NK-92 (cell line): Measurements from ENCODE around the gene TGFBR3L.
A peak's percentile ranks its signal among the peaks of the same experiment; 100 is the strongest.
"Not testable (repeated sequence)": the region's sequence is repeated elsewhere in the genome, so short reads cannot be mapped to it uniquely, and the experiment has no call there.

Source experiments
- DNase-seq: peaks from one replicate; lab custom pipeline; 2025; ENCODE audit not compliant: unreplicated experiment; lab: John Stamatoyannopoulos, UW

TGFBR3L gene

DNA sequence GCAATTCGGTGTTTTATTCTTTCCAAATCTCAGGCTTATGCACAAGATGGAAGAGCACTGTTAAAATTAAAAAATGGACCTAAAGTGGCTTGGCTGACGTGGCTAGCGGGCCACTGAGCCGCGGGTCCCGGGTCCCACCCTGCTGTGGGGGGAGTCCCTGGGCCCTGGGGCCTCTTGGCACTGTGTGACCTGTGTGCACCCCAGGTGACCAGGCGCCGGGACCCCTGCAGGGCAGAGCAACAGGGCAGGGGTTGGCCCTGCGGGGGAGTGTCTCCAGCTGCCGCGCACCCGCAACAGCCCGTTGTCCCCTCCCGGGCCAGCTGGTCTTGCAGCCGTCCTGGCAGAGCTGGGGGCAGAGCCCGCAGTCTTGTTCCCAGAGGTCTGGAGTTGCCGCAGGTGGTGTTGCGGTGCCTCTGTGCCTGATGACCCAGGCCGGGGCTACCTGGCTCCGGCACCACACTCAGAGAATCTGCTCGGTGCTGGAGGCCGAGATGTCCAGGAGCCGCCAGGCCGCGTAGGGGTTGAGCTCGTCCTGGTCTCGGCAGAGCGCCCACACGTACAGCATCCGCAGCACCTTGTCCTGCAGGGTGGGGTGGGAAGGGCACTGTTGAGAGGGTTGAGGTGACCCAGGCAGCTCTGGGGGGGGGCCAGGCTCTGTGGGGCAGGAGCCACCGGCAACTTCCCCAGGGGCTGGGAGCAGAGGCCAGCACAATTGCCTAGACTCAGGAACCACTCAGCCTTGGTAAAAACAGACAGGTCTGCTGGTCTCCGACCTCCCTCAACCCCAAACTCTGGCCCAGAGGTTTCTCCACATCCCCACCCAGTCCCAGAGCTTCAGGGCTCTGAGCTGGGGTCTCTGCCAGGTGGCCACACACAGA, 12.3 kb downstream of the TGFBR3L start:
- DNase-seq: no peak

DNA sequence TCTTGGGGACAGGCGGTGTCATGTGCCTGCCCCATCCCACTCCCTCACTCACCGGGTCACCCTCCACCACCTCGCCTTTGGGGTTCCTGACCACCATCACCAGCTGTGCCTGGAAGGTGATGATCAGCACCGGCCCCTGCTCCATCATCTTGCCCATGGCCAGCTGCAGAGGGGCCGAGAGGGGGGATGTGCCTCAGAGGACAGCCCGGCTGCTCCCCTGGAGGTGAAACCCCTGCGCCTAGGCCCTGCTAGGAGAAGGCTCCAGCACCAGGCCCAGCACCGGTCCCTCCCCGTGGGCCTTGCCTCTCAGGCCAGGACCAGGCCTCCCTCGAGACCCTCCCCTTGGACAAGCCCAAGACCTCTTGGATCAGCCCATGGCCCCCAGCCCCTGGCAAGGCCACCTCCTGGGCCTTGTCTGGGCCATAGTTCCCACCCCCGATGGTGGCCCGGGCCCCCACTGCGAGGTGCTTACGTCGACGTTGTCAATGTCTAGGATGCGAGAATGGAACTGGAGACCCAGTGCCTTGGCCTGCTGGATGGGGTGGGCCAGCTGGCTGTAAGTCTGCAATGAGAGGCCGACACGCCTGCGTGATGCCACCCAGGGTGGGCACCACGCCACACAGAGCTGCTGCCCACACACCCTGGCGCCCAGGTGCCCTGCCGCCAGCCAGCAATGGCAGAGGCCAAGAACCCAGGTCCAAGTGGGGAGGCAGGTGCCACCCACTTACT, 13.1 kb downstream of the TGFBR3L start:
- DNase-seq: no peak

DNA sequence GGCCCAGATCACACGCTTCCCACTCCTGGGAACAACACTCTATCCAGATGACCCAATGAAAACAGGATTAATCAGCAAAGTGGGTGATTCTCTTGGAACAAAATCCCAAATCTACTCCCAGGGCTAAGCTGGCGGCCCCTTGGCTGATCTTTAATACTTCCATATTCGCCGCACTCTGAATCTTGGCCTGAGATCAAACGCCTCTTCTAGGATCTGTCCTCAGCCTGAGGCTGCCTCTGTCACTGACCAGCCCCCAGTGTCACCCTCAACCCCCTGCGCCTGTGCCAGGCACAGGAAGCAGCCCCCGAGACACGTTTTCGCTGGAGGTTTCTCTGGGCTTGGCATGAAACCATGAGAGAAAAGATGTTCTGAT, 13.7 kb downstream of the TGFBR3L start:
- no peak for DNase-seq

DNA sequence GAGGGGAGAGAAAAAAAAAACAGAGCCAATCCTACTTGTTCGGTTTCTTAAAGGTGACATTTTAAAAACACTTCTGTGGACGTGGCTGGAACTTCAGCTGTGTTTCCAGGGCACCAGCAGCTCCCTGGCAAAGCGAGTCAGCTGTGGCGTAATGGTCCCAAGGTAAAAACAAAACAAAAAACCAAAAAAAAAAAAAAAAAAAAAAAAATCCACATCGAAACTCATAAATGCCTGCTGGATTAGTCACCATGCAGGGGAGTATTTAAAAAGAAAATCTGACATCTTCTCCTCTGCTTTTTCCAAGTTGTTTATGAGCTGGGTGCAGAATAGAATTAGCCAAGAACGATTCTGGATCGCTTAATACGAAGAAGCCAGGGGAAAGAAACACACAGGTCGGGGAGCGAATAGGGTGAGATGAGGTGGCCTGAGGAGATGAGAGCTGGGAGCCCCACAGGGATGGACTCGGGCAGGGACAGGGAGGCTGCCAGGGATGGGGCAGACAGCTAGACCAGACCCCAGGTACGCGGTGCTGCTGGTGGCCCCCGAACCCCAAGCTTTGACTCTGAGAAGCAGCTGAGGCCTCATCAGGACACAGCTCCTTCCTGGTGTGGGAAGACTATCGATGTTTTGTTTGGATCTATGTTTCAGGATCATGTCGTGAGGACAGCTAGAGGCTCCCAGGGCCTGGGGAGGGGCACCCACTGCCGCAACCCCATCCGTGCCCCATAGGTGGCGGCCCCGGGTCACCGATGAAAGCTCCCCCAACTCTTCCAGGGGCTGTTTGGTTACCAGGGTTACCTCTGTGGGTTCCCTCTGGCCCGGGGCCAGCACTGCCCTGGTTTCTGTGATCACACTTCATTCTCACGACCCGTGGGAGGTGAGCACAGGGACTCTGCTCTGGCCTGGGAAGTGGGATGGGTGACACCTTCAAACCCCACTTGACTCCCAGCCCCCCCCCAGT, 14.4 kb downstream of the TGFBR3L start:
- DNase-seq: no peak

DNA sequence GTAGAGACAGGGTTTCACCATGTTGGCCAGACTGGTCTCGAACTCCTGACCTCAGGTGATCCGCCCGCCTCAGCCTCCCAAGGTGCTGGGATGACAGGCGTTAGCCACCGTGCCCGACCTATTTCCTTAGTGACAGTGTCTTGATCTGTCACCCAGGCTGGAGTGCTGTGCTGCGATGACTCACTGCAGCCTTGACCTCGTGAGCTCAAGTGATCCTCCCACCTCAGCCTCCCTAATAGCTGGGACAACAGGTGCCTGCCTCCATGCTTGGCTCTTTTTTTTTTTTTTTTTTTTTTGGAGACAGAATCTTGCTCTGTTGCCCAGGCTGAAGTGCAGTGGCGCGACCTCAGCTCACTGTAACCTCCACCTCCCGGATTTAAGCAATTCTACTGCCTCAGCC, 15.4 kb downstream of the TGFBR3L start:
- not testable (repeated sequence) for DNase-seq

DNA sequence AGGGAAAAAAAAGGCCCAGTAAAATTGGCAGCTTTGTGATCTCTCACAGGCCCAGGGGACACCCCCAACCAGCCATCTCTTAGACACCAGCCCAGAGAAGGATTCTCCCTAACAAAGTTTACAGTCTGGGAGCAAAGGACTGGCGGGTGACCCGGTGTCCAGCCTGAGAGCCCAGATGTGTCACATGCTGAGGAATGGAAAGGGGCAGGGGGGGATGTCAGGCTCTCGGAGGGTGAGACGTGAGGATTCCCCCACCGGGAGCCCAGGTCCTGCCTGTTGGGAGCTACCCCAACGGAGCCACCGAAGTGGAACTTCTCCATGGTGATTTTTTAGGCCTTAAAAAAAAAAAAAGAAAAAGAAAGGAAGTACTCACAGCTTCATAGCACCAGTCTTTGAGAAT, 16.1 kb downstream of the TGFBR3L start:
- no peak for DNase-seq

DNA sequence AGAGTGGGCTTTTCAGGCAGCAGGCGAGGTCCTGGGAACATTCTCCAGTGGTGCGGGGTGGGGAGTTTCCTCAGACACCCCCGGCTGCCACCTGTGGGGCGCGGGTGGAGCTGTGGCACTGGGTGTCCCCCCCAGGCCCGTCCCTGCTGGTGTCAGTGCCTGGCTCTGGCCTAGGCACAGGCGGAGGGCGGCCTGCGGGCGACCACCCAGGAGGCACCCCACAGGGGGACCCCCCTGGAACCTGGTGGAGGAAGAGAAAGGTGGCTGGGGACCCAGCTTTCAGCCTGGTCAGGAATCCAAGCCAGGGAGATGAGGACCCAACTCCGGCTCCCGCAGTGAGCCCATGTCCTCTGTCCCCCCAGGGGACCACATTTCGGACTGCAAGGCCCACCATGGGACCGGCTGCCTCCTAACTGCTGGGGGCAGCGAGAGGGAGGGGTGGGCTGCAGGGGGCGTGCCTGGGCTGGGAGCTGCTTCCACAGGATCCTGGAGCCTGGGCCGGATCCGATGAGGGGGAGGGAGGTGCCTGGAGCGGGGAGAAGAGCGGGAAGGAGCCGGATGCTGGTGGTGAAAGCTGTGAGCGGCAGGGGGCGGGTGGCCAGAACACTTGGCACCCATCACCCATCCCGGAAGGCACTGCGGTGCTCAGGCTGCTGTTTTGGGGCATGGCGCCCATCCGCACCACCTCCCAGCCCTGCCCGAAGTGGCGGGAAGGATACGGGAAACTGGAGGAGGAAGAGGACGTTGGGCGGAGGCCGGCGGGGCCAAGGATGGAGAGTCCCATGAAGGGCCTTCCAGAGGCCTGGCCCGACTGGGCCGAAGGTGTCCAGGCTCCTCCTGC, 16.8 kb downstream of the TGFBR3L start:
- DNase-seq: no peak

DNA sequence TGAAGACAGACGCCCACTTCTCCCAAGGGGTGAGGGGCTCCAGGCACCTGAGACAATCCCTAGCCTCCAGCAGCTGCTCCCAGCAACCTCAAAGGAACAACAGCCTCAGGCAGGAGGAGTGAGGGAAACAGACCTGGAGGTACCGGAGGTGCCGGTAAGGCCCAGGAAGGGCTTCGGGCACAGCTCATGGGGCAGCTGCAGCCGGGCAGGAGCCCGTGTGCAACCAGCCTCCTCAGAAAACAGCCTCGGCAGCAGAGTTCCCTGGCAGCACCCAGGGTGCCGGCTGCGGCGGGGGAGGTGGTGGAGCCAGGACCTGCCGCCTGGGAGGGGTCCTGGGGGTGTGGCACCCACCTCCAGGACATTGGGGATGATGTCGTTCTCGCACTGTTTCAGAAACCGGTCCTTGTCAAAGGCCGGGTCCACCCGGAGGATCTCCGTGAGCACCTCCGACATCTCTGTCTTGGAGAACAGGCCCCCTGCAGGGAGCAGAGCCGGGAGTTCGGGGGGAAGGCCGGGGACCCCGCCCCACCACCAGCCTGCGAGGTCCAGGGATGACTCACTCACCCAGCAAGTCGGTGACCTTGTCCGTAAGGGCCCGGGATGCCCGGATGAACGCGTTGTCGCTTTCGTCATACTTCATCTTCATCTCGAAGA, 17.8 kb downstream of the TGFBR3L start:
- DNase-seq: no peak

DNA sequence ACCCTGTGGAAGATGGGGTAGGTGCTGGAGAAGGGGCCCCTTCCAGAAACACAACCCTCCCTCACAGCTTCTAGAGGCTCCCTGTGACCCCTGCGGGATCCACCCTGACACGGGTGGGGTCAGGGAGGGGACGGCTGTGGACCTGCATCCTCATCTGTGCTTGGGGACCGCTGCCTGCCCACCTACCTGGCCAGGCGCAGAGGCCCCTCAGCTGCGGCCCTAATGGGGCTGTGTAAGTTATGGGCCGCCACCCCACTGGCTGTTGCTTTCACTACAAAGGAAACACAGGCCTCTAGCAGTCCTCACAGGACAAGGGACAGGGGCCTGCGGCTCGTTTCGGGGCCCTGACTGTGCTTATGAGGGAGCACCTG, 18.3 kb downstream of the TGFBR3L start:
- no peak for DNase-seq

DNA sequence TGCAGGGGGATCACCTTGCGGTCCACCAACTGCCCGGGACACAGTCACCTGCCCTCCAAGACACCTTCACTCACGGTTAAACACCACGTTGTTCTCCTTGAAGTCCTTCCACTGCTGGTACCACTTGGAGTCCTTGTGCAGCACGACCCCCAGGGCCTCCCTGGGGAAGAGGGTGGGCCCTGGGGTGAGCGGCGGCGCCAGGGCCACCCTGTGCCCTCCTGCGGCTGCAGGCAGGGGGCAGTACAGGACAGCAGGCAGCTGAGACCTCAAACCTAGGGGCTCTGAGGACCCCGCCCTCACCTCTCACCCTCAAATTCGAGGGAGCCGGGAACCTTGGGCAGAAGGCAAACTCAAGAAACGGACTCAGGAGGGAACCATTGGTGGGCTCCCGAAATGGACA, 18.8 kb downstream of the TGFBR3L start:
- no peak for DNase-seq

DNA sequence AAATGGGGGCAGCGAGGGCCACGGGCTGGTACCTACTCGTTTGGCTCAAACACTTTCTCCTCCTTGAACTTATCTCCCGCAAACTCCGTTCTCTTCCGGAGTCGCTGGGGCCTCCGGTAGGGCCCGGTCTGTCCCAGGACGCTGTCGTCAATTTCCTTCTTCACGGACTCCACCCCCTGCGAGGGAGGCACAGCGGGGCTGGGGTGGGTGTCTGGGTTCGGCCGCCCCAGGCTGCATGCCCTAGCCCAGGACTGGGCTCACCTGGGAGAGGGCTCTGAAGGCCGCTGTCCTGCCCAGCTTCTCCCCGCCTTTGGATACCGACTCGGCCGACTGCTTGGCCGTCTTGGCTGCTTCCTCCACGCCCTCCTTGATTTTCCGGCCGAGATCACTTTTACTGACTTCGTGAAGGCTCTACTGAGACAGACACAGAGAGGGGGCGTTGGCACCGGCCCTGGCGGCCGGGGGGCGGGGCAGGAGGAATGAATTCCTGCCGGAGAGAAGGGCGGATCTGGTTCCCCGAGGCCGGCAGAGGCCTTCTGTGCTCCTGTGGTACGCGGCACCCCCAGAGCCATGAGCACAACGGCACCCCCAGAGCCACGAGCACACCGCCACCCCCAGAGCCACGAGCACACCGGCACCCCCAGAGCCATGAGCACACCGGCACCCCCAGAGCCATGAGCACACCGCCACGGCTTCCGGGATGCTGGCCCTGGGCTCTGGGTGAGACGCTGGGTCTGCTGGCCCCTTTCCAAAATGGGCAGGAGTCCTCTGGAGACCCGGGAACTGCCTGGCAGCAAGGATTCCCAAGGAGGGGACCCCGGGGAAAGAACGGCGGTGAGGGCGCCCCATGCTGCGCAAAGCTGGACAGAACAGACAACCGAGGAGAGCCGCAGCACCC, 19.4 kb downstream of the TGFBR3L start:
- no peak for DNase-seq

DNA sequence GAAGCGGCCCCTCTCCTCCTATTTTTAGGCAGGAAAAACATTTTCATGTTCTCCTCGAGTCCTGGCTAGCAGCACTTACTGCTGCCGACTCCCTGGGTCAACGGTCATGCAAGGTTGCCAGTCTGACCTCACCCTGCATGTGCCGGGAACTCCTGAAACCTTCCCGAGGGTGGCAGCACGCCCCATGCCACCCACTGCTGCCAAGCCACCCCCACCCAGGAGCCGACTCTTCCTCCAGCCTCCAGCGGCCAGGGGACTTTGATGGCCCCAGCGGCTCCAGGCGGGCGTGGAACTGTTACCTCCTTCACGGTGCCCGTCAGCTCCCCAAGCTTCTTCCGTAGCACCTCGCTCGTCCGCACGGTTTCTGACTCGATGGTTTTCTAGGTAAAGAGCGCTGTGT, 20.1 kb downstream of the TGFBR3L start:
- no peak for DNase-seq

DNA sequence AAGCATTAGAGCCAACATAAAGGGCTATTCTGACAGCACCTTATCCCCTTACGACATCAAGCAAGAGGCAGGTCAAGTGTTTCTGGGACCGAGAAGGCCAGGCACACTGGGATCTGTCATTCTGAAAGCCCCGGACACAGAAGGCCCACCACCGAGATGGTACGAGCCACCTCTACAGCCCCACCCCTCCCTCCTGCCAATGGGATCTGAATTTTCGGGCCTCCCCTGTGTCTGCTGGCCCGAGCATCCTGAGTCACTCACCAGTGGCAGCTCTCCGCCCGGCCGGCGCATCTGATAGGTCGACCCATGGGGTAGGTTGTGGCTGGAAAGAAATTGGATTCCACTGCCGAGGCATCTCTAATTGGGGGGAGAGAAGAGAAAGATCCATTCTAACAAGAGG, 26.2 kb downstream of the TGFBR3L start:
- no peak for DNase-seq

DNA sequence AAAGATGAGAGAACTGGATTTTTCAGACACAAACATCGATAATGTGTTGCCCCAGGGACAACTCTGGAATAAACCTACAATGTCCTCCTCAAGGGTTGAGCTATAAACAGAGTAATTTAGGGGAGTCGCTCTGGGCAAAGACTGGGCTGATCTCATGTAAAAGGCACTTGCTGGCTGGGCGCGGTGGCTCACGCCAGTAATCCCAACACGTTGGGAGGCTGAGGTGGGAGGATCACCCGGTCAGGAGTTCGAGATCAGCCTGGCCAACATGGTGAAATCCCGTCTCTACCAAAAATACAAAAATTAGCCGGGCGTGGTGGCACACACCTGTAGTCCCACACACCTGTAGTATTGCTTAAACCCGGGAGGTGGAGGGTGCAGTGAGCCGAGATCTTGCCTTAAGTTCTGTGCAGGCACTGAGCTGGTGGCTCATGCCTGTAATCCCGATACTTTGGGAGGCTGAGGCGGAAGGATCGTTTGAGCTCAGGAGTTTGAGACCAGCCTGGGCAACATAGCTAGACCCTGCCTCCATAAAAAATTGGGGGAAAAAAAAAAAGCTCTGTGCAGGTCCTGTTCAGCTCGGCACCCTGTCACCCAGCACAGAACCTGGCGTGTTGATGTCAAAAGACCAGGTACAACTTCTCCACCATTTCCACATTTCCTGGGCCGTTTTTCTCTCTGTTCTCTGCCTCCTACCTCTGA, 27.4 kb downstream of the TGFBR3L start:
- DNase-seq: no peak

DNA sequence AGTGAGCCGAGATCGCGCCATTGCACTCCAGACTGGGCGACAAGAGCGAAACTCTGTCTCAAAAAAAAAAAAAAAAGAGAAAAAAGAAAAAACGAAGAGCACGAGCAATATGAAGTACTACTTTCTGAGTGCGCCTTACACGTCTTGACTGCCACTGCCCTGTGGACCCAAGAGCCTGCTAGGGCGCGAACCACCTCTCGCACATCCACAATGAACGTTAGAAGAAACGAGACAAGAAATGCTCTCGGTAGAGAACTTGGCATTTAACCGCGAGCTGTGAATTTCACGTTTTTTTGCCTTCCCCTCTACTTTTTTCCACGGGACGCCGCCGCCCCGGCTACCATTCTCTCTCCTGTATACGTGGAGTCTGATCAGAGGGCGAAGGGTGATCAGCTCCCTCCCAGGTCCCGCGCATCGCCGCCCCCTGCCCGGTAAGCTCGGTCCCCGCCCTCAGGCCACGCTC, 28.4 kb downstream of the TGFBR3L start:
- no peak for DNase-seq

DNA sequence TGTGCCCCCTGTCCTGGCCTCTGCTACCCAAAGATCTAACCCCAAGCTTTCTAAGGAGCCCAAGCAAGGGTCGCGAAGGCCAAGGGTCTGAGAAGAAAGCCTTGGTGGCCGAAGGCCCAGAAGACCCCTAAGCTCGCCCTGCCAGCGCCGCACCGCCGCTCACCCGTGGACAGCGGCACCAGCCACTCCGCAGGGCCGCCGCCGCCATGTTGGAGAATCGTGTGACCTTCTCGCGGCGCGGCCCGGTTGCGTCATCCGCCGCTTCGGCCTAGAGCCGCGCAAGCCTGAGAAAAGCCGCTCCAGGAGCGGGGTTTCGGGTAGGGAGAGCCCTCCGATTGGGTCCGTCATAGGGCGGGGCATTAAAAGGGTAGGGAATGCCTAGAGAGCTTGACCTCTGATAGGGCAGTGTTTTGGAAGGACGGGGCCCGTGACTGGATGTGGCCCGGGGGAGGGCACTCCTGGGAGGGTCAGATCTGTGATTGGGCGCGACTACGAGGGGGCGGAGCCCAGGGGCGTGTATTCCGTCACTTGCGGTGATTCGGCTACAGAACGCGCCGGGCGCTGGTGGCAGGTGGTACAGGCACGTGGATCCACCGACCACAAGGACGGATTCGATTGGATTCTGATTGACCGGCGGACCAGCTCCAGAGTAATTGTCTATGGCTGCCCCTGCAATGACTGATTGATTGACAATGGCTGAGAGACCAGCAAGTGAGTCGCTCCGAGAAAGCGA, 29.0 kb downstream of the TGFBR3L start, which contains the start of gene TIMM44:
TSS of gene TIMM44 (minus strand) at position 223 of the 733 bp plus-strand sequence. CDS start at position 208, 15 bp downstream.
- DNase-seq: peak; percentile 87

DNA sequence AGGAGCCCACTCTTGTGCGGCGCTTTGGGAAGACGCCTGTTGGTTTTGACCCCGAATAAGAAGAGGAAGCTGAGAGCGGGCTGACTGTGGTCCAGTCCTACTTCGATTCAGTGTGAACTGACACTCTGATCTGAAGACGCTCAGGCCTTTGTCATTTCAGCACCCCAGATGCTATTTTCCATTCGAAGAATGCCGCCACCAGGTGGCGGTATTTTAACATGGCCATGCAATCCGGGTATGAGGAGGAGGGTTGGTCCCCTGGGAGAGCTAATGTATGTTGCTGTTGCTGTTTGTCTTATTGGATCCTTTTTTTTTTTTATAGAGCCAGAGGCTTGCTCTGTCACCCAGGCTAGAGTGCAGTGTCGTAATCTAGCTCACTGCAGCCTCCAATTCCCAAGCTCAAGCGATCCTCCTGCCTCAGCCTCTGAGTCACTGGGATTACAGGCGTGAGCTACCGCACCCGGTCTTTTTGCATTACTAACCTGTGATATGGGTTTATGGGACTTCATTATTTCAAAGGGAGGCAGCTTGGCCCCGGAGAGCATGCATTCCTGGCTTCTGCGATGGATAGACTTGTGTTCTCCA, 29.6 kb downstream of the TGFBR3L start:
- no peak for DNase-seq
